ELF-1 (cell line): Measurements from ENCODE around the gene BLID.
A peak's percentile ranks its signal among the peaks of the same experiment; 100 is the strongest.

Source experiments
- DNase-seq: peaks from one replicate; pipeline ENCODE4 v3.0.0-alpha.2; 2016; ENCODE audit warnings: low read depth, low spot score

Gene BLID

GRCh38 chr11:122082205-122082604, 33.8 kb downstream of the BLID start:
- no peak for DNase-seq

DNA sequence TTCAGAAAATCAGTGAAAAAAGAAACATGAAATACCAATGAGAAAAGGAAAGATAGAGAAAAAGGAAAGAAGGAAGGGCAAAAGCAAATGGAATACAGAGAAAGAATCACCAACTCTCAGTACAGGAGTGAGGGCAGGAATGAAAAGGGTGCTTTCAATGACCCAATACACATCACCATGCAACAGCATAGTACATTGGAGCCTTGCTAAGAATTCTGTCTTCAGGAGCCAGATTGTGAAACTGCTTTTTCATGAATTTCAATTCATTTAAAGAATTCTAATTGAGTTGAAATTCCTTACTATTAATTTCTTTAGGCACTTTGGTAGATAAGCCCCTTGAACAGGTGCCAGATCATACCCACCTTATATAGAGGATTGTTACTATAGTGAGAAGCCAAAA, 34.9 kb downstream of the BLID start:
- DNase-seq = no peak

GRCh38 chr11:122077459-122077858, 38.6 kb downstream of the BLID start:
- no peak for DNase-seq

- no peak for DNase-seq
Observed at GRCh38 chr11:122076512-122077120, 39.4 kb downstream of the BLID start.

DNA sequence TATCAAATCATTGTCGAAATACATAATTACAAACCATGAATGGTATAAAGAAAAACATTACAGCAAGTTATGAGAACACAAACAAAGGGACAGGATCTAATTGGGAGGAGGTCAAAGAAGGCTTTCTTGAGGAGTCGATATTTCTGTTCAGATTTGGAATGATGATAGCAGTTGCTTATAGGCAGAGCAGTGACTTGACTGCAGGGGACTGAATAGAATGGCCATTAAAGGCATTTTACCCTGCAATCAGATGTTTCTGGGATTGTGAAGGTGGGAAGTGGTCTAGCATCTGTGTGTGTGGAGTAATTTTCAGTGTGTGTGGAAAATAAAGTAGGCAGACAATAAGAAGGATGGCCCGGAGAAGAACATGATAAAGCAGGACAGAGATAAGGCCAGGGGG, 41.0 kb downstream of the BLID start:
- DNase-seq = no peak

GRCh38 chr11:122074022-122074421, 42.0 kb downstream of the BLID start:
- DNase-seq = no peak

- peak; percentile 21 for DNase-seq
Observed at GRCh38 chr11:122071709-122072202, 44.3 kb downstream of the BLID start.

- DNase-seq = peak; percentile 15
Observed at GRCh38 chr11:122069707-122070360, 46.2 kb downstream of the BLID start.

GRCh38 chr11:122068837-122069236, 47.2 kb downstream of the BLID start:
- no peak for DNase-seq

DNA sequence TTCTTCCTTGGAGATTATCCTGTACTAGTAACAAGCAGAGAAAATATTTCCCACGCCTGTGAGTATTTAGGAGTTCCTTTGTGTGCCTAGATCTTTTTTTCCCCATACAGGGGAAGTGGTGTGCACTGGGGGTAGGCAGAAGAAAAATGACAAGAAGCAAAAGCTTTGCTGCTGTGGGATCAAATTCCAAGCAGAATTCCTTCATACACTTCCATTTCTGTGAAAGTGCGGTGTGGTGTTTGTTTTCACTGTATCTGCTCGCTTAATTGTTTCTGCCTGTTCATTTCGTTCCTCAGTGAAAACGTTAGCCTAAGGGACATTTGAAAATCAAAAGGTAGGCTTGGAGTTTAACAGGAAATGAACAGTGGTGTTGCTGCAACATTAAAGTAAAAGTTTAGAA, 47.9 kb downstream of the BLID start:
- no peak for DNase-seq
